GM12892 (cell line): ENCODE measurements around the gene GPR35.

Experiments
- POLR2A ChIP-seq: IDR thresholded peaks from 2 replicates; pipeline ENCODE4 v1.6.1; 2011; ENCODE audit warnings: low read depth, low read length, control low read depth
- TAF1 ChIP-seq: IDR thresholded peaks from 2 replicates; pipeline ENCODE4 v1.6.1; 2011; ENCODE audit warnings: low read depth, mild to moderate bottlenecking, control low read depth, low read length, borderline replicate concordance

DNA sequence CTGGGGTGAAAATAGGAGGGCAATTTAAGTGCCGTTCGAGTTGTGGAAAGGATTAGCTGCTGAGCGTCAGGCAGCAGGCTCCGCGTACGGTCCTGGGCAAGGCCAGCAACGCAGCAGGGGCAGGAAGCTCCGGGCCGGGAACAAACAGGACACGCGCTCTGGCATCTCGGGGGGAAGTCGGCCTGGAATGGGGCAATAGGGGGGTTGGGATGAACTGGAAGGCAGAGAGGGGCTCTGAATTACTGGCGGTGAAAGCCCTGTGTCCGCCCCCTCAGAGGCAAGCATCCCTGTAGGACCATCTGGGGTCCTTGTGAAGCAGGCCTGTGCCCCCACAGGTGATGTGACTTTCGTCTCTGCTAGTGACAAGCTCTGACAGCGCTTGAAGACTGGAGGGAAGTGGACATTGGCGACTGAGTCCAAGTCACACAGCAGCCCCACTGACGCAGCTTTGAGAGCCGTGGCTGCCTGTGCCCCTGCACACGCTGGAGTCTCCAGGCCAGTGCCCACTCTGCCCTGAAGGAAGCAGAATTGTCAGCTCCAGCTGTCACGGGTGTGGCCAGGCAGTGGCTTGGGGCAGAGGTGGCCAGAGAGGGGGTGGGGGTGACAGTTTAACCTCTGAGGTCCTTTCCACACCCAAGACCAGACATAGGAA lies 22.3 kb downstream of the GPR35 start:
- TF ChIP-seq TAF1 = no peak
- no peak for TF ChIP-seq POLR2A
